ENCODE results near the gene FLYWCH1.

FLYWCH1 gene

DNA sequence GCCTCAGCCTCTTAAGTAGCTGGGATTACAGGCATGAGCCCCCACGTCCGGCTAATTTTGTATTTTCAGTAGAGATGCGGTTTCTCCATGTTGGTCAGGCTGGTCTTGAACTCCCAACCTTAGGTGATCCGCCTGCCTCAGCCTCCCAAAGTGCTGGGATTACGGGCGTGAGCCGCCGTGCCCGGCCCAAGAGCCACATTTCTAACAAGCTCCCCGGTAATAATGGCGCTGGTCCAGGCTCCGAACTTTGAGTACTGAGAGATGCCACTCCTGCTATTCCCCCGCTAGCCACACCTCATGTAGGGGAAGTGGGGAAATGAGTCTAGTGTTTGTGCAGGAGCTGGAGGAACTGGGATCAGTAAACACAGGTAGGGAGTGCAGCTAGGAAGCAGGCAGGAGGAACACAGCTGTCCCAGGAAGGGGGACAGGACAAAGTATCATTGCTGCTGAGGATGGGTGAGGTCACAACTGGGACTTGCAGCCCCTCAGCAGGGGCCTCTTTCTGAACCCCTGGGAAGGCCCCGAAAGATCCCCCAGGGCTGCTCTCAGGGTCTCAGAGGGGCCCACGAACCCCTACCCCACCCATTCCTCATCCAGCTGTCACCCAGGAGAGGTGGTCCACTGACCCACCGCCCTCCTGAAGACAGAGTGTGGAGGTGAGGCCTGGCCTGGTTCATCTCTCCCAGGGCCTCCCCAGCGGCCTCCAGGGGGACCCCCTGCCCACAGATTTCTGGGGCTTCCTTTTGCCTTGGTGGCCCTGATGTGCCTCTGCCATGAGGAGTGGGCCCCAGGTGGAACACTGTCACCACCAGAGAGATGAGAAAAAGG lies 48.7 kb downstream of the FLYWCH1 start:
- no peak for DNase-seq (ENCODE audit: low read depth in 2 of 2)
- TF ChIP-seq, protein P1, sequence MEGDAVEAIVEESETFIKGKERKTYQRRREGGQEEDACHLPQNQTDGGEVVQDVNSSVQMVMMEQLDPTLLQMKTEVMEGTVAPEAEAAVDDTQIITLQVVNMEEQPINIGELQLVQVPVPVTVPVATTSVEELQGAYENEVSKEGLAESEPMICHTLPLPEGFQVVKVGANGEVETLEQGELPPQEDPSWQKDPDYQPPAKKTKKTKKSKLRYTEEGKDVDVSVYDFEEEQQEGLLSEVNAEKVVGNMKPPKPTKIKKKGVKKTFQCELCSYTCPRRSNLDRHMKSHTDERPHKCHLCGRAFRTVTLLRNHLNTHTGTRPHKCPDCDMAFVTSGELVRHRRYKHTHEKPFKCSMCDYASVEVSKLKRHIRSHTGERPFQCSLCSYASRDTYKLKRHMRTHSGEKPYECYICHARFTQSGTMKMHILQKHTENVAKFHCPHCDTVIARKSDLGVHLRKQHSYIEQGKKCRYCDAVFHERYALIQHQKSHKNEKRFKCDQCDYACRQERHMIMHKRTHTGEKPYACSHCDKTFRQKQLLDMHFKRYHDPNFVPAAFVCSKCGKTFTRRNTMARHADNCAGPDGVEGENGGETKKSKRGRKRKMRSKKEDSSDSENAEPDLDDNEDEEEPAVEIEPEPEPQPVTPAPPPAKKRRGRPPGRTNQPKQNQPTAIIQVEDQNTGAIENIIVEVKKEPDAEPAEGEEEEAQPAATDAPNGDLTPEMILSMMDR (IDR thresholded peaks at IDR 0.05; ENCODE audit: low read depth, low read length) = no peak
- H3K4me3 ChIP-seq (replicated peaks in 1 of 2; ENCODE audit: low read depth in 2 of 2, low read length in 2 of 2) = no peak overlapping the region

DNA sequence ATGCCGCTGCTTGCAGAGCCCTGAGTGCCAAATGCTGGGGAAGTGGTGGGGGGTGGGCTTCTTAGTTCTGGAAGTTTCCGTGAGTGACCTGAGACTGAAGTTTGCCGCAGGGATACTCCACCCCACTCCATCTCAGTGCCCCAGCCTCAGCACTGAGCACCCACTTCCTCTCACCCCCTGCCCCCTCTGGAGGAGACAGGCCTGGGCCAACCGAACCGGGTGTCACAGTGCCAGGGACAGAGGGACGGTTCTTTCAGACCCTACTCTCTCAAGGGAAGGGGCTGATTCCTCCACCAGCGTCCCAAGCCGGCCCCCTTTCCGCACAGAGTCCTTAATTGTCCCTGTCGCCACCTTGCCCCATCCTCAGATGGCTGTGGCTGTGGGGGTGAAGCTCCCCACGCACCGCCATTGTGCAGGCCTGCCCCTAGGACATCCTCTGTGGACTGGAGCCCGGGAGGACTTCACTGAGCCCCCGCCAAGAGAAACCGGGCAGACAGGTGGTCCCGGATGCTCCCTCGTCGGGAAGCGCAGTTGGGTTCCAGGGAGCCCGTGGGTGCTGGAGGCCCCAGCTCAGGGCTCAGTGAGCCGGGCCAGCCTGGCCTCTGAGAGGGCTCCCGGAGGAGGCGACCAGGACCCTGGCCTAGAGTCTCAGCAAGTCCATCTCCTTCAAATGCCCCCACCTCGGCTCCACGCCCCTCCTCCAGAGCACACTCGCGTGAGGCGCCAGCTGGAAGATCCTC lies 50.8 kb downstream of the FLYWCH1 start:
- TF ChIP-seq, protein P1 (IDR thresholded peaks at IDR 0.05; ENCODE audit: low read depth, low read length) = no peak
- DNase-seq (ENCODE audit: low read depth in 2 of 2) = no peak
- H3K4me3 ChIP-seq (replicated peaks in 1 of 2; ENCODE audit: low read depth in 2 of 2, low read length in 2 of 2) = no peak overlapping the region

DNA sequence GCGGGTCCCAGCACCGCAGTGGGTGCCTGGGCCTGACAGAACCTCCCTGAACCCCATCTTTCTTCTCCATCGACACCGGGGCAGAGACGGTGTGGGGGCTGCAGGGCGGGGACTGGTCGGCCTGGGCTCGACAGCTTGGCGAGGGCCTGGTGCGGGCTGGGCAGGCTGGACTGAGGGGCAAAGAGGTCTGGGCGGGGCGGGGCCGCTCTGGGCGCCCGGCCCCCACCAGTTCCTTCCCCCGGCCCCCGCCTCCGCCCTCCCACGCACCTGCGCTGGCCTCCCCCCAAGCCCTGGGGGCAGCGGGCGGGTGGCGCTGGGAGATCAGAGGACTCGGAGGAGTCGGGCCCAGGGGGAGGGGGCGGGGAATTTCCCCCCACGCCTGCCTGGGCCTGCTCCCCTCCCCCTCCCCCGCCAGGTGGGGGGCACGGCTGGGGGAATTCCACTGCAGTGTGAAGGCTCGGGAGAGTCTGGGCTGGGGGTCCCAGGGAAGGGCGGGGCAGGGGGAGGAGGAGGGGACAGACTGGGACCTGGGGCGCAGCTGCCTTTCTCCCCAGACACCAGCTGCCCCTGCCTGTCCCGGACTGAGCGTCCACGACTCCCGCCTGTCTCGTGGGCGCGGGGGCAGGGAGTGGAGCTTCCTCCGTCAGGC lies 51.5 kb downstream of the FLYWCH1 start:
- no peak for DNase-seq (ENCODE audit: low read depth in 2 of 2)
- TF ChIP-seq, protein P1 (IDR thresholded peaks at IDR 0.05; ENCODE audit: low read depth, low read length) = no peak
- H3K4me3 ChIP-seq (replicated peaks in 1 of 2; ENCODE audit: low read depth in 2 of 2, low read length in 2 of 2) = no peak overlapping the region

DNA sequence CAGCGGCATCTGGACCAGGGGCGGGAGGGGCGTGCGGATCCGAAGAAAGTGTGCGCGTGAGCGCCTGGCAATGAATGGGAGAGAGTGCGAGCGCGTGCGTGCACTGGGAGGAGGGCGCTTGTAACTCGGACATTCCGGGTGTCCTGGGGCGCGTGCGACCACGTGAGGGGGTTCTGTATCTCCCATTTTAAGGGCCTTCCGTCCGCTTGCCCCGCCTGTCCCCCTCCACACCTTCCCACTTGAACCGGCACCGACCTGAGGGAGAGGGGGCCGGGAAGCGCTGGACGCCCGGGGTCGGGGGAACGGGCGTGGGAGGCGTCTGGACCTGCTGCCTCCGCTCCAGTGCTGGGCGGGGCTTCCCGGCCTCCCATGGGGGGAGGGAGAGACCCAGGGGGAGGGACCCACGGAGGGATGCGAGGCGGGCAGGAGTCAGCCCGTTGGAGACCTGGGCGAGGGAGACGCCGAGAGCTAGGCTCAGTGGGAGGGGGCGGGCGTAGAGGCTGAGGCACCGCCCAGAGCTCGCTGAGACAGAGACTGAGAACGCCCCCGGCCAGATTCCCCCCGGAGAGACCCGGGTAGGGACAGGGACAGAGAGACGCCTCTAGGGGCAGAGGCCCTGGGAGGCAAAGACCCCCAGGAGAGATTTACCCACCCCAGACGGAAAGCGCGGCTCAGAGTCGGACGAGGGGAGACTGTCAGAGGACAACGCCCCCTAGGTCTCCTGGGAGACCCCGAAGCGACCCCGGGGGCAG lies 52.2 kb downstream of the FLYWCH1 start, which contains the start of gene KREMEN2:
Gene KREMEN2 (plus strand): TSS at position 553 of the 752 bp plus-strand sequence. CDS start 246 bp downstream, outside the sequence.
- TF ChIP-seq, protein P1 (IDR thresholded peaks at IDR 0.05; ENCODE audit: low read depth, low read length) = no peak
- DNase-seq (ENCODE audit: low read depth in 2 of 2) = no peak
- H3K4me3 ChIP-seq (replicated peaks in 1 of 2; ENCODE audit: low read depth in 2 of 2, low read length in 2 of 2) = peak within 1 kb of the TSS; percentile 1 to 19

DNA sequence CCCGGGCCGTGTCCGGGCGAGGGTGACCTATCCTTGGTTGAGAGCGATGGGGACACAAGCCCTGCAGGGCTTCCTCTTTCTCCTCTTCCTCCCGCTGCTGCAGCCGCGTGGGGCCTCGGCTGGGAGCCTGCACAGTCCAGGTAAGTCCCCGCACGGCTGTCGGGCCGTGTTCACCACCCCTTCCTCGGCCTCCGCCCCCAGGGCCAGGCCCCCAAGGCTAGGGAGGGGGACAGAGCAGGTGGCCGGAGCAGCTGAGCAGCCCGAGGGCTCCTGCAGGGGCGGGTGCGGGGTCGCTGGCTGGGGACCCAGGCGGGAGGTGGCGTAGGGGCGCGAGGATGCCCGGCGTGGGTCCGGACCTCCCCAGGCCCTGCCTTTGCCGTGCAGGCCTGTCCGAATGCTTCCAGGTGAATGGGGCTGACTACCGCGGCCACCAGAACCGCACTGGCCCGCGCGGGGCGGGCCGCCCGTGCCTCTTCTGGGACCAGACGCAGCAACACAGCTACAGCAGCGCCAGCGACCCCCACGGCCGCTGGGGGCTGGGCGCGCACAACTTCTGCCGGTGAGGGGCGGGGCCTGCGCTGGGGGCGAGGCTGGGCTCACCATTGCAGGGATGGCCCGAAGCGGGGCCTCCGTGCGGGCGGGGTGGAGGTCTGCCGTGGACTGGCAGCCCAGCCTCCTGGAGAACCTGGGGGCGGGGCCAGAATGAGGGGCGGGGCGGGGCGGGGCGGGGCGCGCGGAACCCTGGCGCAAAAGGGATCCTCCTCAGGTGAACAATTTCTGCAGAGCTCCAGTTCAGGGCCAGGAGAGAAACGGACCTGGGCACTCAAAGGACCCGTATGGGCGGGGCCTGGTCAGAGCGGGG lies 53.0 kb downstream of the FLYWCH1 start:
- H3K4me3 ChIP-seq (replicated peaks in 1 of 2; ENCODE audit: low read depth in 2 of 2, low read length in 2 of 2) = no peak overlapping the region
- TF ChIP-seq, protein P1 (IDR thresholded peaks at IDR 0.05; ENCODE audit: low read depth, low read length) = no peak
- DNase-seq (ENCODE audit: low read depth in 2 of 2) = no peak
